Astrocyte (in vitro differentiated cells and primary cell): ENCODE data around the gene SHBG.

Experiments
- CTCF ChIP-seq: IDR thresholded peaks from 2 replicates; pipeline ENCODE4 v1.5.1; 2011; ENCODE audit warnings: low read depth, mild to moderate bottlenecking, inconsistent platforms, low read length, moderate library complexity; ENCODE audit not compliant: insufficient read depth
- EZH2 ChIP-seq: IDR thresholded peaks from 2 replicates; pipeline ENCODE4 v1.6.1; 2012; ENCODE audit warnings: mild to moderate bottlenecking, low read length, inconsistent platforms; ENCODE audit not compliant: insufficient read depth

- TF ChIP-seq CTCF (no peak), EZH2 (no peak)
These were observed 37.4 kb upstream of the SHBG start for GRCh38 chr17:7592422-7593021.
